ENCODE data around the gene TRPT1. TPM values are rescaled to one million over a fixed set of nuclear protein-coding genes. Genes with fewer than 3 reads are reported as not detected.

The TRPT1 gene
- total and polyA plus RNA-seq, 9 of the 15 experiments (the other 6 are each of a cell fraction or from before 2014, with no cell fraction given), result 4.6 to 41.7 (median 23.1) TPM

DNA sequence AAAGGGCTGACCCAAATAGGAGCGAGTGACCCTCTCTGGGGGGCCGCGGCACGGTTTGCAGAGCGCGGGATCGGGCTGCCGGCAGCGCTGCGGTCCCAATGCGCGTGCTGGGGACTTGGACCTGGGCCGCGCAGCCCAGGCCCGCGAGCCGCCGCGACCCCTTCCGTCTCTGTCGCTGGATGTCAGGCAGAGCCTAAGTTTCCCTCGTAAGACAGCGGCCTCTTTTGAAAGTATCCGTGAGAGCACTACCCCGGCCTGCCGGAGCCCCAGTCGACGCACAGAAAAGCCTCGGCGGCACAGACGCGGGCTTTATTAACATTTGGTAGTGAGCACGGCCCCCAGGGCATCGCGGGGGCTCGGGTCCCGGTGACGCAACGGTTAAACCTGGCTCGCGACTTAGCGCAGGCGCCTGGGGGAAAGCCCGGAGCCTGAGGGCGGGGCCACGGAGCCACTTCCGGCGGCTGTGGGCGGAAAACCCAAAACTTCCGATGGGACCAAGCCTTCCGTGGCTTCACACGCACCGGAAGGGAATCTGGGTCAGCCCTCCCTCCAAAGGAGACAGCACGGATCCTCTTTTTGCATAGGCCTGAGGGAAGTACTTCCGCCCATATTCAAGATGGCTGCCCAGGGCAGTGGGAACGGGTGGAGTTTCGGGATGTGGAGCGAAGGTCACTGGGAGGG is 43.7 kb upstream of the TRPT1 start (continued):
- TF ChIP-seq, protein P1, sequence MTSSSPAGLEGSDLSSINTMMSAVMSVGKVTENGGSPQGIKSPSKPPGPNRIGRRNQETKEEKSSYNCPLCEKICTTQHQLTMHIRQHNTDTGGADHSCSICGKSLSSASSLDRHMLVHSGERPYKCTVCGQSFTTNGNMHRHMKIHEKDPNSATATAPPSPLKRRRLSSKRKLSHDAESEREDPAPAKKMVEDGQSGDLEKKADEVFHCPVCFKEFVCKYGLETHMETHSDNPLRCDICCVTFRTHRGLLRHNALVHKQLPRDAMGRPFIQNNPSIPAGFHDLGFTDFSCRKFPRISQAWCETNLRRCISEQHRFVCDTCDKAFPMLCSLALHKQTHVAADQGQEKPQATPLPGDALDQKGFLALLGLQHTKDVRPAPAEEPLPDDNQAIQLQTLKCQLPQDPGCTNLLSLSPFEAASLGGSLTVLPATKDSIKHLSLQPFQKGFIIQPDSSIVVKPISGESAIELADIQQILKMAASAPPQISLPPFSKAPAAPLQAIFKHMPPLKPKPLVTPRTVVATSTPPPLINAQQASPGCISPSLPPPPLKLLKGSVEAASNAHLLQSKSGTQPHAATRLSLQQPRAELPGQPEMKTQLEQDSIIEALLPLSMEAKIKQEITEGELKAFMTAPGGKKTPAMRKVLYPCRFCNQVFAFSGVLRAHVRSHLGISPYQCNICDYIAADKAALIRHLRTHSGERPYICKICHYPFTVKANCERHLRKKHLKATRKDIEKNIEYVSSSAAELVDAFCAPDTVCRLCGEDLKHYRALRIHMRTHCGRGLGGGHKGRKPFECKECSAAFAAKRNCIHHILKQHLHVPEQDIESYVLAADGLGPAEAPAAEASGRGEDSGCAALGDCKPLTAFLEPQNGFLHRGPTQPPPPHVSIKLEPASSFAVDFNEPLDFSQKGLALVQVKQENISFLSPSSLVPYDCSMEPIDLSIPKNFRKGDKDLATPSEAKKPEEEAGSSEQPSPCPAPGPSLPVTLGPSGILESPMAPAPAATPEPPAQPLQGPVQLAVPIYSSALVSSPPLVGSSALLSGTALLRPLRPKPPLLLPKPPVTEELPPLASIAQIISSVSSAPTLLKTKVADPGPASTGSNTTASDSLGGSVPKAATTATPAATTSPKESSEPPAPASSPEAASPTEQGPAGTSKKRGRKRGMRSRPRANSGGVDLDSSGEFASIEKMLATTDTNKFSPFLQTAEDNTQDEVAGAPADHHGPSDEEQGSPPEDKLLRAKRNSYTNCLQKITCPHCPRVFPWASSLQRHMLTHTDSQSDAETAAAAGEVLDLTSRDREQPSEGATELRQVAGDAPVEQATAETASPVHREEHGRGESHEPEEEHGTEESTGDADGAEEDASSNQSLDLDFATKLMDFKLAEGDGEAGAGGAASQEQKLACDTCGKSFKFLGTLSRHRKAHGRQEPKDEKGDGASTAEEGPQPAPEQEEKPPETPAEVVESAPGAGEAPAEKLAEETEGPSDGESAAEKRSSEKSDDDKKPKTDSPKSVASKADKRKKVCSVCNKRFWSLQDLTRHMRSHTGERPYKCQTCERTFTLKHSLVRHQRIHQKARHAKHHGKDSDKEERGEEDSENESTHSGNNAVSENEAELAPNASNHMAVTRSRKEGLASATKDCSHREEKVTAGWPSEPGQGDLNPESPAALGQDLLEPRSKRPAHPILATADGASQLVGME (CRISPR knock-in tag; IDR thresholded peaks at IDR 0.05), result no peak; the same call in 1 of the 2 replicates
- TF ChIP-seq, protein P2, sequence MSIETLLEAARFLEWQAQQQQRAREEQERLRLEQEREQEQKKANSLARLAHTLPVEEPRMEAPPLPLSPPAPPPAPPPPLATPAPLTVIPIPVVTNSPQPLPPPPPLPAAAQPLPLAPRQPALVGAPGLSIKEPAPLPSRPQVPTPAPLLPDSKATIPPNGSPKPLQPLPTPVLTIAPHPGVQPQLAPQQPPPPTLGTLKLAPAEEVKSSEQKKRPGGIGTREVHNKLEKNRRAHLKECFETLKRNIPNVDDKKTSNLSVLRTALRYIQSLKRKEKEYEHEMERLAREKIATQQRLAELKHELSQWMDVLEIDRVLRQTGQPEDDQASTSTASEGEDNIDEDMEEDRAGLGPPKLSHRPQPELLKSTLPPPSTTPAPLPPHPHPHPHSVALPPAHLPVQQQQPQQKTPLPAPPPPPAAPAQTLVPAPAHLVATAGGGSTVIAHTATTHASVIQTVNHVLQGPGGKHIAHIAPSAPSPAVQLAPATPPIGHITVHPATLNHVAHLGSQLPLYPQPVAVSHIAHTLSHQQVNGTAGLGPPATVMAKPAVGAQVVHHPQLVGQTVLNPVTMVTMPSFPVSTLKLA (conservative IDR thresholded peaks at IDR 0.05), result peak in 1 of 2 experiments; percentile 83; a peak in 2 of 4 replicates
- no peak for TF ChIP-seq BHLHE40 (IDR thresholded peaks at IDR 0.05; ENCODE audit: low read length)
- TF ChIP-seq, protein P3, sequence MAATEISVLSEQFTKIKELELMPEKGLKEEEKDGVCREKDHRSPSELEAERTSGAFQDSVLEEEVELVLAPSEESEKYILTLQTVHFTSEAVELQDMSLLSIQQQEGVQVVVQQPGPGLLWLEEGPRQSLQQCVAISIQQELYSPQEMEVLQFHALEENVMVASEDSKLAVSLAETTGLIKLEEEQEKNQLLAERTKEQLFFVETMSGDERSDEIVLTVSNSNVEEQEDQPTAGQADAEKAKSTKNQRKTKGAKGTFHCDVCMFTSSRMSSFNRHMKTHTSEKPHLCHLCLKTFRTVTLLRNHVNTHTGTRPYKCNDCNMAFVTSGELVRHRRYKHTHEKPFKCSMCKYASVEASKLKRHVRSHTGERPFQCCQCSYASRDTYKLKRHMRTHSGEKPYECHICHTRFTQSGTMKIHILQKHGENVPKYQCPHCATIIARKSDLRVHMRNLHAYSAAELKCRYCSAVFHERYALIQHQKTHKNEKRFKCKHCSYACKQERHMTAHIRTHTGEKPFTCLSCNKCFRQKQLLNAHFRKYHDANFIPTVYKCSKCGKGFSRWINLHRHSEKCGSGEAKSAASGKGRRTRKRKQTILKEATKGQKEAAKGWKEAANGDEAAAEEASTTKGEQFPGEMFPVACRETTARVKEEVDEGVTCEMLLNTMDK (IDR thresholded peaks at IDR 0.05; ENCODE audit: borderline replicate concordance, insufficient read depth, low read depth, low read length, poor library complexity, severe bottlenecking), result no peak
- TF ChIP-seq, protein P4, sequence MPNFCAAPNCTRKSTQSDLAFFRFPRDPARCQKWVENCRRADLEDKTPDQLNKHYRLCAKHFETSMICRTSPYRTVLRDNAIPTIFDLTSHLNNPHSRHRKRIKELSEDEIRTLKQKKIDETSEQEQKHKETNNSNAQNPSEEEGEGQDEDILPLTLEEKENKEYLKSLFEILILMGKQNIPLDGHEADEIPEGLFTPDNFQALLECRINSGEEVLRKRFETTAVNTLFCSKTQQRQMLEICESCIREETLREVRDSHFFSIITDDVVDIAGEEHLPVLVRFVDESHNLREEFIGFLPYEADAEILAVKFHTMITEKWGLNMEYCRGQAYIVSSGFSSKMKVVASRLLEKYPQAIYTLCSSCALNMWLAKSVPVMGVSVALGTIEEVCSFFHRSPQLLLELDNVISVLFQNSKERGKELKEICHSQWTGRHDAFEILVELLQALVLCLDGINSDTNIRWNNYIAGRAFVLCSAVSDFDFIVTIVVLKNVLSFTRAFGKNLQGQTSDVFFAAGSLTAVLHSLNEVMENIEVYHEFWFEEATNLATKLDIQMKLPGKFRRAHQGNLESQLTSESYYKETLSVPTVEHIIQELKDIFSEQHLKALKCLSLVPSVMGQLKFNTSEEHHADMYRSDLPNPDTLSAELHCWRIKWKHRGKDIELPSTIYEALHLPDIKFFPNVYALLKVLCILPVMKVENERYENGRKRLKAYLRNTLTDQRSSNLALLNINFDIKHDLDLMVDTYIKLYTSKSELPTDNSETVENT (CRISPR knock-in tag; IDR thresholded peaks at IDR 0.05), result no peak
- no peak for TF ChIP-seq ZKSCAN3 (CRISPR knock-in tag; IDR thresholded peaks at IDR 0.05)
- TF ChIP-seq, protein P5, sequence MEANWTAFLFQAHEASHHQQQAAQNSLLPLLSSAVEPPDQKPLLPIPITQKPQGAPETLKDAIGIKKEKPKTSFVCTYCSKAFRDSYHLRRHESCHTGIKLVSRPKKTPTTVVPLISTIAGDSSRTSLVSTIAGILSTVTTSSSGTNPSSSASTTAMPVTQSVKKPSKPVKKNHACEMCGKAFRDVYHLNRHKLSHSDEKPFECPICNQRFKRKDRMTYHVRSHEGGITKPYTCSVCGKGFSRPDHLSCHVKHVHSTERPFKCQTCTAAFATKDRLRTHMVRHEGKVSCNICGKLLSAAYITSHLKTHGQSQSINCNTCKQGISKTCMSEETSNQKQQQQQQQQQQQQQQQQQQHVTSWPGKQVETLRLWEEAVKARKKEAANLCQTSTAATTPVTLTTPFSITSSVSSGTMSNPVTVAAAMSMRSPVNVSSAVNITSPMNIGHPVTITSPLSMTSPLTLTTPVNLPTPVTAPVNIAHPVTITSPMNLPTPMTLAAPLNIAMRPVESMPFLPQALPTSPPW (CRISPR knock-in tag; IDR thresholded peaks at IDR 0.05), result peak; percentile 90
- TF ChIP-seq CAMTA2 (CRISPR knock-in tag; conservative IDR thresholded peaks at IDR 0.05), result peak; percentile 86; the same call in 1 of the 2 replicates
- TF ChIP-seq MEF2A (IDR thresholded peaks at IDR 0.05; ENCODE audit: control insufficient read depth, low read depth, low read length), result no peak; the same call in 1 of the 2 replicates
- no peak; the same call in 1 of the 2 replicates for TF ChIP-seq STAT5A (IDR thresholded peaks at IDR 0.05; ENCODE audit: borderline replicate concordance, low read length)
- no peak for TF ChIP-seq NCOA4 (IDR thresholded peaks at IDR 0.05; ENCODE audit: partially characterized antibody)
- 0 out of 2 replicates have a peak, but pooled peaks have one; percentile 37 for TF ChIP-seq ZNF232 (CRISPR knock-in tag; IDR thresholded peaks at IDR 0.05)
- TF ChIP-seq ZNF408 (CRISPR knock-in tag; IDR thresholded peaks at IDR 0.05; ENCODE audit: low read depth), result no peak
